Fibroblast of gingiva (primary cell): ENCODE measurements around the gene GNAI2.
A peak's percentile ranks its signal among the peaks of the same experiment; 100 is the strongest.
"Not testable (repeated sequence)": the region's sequence is repeated elsewhere in the genome, so short reads cannot be mapped to it uniquely, and the experiment has no call there.

Experiments used
- DNase-seq: peaks from one replicate; pipeline ENCODE4 v3.0.0-alpha.2; 2011; ENCODE audit warnings: low read depth

GNAI2 gene

GRCh38 chr3:50245251-50245745, 9.3 kb downstream of the GNAI2 start:
- no peak for DNase-seq

DNA sequence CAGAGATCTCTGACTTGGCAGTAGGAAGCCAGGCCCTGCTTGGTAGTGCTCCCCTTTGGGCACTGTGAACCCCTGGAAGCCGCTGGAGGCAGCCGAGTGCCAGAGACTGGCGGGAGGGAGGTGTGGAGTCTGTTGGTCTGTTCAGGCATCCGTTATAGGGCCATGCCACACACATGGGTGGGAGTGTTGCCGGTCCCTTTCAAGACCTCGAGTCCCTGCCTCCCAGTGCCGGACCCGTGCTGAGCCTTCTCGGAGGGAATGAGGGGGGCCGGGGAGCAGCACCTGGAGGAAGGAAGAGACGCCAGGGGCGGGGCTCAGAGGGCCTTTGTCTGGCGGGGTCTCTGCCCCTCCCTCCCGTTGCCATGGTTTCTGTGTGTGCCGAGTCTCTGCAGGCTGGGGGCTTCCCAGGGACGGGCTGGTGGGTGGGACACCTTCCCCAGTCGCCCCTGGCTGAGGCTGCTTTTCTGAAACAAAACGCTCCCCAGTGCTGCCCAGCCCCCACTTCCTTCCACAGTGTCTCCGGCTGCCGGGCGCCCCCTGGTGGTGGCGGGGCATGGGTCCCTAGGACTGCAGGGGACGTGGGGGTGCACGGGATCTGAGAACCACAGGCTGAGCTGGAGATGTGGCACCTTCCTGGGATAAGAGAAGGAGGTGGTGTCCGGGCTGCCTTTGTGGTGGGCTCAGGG, 10.0 kb downstream of the GNAI2 start:
- peak; percentile 75 for DNase-seq

DNA sequence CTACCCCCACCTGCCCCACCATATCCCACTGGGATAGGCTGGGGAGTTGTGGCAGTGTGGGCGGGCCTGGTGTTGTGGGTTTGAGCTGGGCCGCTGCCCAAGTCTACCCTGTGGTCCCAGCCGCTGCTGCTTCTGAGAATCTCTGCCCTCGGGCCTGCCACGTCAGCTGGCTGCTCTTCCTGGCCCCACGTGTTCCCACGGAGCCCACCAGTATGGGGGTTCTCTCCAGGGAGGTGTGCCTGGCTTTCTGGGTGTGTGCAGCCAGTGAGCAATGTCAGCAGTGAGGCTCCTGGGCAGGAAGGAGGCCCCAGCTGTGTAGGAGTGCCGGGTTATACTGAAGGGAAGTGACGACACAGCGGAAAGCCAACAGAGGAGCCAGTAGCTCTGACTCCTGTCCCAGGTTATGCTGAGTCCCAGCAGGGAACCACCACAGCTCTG, 10.5 kb downstream of the GNAI2 start:
- peak; percentile 70 for DNase-seq

DNA sequence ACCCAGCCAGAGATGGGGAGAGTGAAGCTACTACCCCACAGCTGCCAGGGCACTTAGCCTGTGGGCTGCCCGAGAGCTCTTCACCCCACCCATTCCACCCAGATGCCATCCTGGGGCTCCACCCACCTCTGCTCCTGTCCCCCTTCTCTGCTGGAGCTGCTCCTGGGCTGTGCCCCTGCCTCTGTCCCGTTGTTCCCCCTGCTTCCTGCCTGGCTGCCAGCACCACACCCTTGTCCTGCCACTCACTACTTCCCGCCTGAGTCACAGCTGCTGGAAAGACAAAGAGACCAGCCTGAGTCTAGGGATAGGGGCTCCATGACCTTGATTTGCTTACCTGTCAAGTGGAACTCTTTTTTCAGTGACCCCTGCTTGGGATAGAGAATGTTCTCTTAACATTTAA, 12.4 kb downstream of the GNAI2 start:
- DNase-seq = no peak

GRCh38 chr3:50249457-50249856, 13.5 kb downstream of the GNAI2 start:
- DNase-seq = no peak

DNA sequence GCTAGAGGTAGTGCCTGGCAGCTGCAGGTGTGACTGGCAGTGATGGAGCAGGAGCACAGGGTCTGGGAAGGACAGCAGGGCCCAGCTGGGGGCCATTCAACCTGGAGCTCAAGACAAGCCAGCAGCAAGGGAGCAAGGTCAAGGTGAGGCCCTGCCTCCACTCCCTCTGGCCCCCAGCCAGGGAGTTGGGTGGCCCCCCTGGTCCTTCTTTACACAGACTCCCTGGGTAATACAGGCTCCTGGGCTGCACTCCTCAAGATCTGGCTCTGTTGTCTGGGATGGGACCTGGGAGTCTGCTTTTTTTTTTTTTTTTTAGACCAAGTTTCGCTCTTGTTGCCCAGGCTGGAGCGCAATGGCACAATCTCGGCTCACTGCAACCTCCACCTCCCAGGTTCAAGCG, 14.5 kb downstream of the GNAI2 start:
- no peak for DNase-seq

GRCh38 chr3:50251220-50251619, 15.2 kb downstream of the GNAI2 start:
- peak; percentile 57 for DNase-seq

DNA sequence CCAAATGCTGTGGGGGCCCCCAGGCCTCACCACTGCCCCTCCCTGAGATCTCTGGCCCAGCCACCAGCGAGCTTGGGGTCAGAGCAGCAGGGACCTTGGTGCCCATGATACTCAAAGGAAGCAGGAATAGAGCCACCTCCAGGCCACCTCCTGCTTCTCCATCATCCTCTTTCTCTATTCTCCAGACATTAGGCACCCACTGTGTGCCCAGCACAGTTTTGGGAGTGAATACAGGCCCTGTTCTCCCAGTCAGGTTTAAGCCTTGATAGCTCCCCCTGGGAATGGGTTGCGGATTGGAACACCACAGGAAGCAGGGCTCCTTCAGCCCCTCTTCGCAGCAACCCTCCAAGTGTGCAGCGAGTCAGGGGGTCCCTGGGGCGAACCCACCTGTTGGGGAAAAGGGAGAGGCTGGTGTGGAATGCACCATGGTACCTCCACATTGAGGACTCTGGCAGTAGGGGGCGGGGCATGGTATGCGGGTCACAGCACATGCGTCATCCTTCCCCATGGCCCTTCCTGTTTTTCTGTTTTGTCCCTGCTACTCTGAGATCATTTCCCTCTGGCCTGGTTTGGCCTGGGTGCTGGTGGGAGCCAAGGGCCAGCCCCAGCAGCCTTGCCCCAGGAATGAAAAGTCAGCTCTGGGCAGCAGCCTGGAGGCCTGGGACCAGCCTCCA, 18.7 kb downstream of the GNAI2 start:
- DNase-seq = peak; percentile 28

GRCh38 chr3:50255251-50255615, 19.2 kb downstream of the GNAI2 start:
- DNase-seq = no peak

DNA sequence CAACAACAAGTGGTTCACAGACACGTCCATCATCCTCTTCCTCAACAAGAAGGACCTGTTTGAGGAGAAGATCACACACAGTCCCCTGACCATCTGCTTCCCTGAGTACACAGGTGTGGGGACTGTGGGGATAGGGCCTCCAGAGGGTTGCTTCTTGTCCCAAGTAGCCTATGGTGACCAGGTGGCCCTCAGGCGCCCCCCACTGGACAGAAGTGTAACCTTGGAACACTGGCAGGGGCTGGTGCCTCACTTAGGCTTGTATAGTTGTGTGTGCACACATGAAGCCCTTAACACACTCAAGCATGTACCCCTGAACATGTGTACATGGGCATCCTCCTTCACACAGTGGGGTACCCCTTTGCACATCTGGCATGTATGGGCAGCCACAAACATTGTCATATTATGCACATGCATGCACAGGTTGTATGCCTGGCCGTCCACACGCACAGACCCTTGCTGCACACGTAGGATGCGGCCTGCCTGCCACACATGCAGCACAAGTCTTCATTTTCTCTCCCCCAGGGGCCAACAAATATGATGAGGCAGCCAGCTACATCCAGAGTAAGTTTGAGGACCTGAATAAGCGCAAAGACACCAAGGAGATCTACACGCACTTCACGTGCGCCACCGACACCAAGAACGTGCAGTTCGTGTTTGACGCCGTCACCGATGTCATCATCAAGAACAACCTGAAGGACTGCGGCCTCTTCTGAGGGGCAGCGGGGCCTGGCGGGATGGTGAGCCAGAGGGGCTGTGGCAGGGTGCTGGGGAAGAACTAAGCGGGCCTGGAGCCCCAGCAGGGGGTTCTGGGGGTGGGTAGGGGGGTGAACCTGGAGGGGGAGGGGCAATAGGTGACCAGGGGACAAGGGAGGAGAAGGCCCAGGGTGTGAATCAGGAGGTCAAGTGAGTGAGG, 21.2 kb downstream of the GNAI2 start:
- DNase-seq = no peak

- no peak for DNase-seq
These were observed 22.2 kb downstream of the GNAI2 start for GRCh38 chr3:50258029-50258680.

DNA sequence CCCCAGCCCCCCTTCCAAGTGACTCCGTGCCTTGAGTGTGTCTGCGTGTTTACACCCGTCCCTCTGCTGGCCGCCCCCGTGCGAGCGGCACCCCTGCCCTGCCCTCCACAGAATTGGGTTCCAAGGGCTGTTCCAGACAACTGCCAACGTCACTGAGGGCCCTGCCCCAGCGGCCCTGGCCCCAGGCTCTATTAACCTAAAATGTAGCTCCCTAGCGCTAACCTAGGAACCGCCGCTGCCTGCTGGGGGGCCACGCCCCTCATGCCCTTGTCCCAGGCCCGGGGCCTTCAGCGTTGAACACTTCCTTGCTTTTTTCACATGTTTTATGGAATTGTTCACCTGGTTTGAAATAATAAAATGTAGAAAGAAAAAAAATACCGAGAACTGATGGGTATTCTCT, 23.0 kb downstream of the GNAI2 start:
- DNase-seq = no peak

DNA sequence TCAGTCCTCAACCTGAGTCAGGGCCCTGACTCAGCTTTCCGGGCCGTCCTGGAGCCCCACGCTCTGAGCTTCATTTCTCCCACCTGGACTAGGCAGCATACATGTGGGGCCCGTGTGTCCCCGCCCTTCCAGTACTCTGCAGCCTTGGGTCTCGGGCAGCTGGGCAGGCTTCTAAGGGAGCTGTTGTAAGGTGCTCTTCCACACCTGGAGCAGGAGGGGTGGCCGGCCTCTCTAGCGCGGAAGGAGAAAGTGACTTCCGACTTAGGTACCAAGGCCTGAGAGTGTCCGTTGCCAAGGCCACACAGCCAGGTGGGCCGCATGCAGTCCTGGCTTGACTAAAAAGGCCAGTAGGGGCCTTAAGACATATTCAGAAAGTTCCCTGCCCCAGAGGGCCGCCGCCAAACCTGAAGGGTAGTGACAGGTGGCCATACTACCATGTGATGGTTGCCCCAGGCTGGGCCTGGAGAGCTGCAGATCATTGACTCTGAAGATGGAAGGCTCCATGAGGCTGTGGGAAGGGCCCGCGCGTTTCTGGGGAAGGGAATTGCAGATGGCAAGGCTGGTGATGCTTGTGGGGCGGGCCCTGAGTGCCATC, 23.5 kb downstream of the GNAI2 start:
- no peak for DNase-seq

GRCh38 chr3:50260027-50260941, 24.3 kb downstream of the GNAI2 start:
- peak; percentile 88 for DNase-seq

DNA sequence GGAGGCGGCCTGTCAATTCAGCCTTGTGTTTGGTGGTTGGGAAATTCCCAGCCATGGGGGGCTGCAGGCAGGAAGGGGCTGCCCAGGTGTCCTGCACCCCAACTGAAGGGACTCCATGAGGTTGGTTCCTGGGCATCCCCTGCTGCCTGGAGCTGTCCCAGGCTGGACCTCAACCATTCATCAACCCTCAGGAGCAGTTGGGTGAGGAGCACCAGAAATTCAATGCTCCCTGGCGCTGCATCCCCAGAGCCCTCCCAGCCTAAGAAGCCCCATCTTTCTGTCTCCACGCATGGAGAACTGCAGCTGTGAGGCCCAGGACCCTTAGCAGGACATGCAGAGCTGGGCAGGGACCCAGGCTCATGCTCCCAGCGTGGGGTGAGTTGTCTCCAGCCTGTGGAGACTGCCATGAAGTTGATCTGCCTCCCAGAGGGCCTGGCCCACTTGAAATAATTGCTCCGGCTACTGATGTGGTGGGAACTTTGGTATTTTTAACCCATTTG, 25.0 kb downstream of the GNAI2 start:
- no peak for DNase-seq

DNA sequence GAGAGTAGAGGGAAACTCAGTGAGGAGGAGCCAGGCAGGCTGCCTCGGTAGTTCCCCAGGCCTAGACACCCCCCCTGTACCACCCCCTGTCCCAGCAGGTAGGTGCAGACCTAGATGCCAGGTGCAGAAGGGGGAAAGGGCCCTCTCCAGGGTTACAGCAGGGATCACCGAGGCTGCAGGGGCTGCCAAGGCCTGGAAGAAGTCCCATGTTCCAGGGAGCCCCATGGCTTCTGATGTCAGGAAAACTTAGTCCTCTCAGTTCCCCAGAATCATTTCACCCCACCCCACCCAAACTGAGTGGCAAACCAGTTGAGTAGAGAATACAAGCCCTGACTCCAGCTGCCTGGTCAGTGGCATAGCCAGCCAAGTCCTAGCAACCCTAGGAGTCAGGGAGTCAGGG, 25.5 kb downstream of the GNAI2 start:
- DNase-seq = no peak

GRCh38 chr3:50262200-50262599, 26.2 kb downstream of the GNAI2 start:
- DNase-seq = not testable (repeated sequence)

DNA sequence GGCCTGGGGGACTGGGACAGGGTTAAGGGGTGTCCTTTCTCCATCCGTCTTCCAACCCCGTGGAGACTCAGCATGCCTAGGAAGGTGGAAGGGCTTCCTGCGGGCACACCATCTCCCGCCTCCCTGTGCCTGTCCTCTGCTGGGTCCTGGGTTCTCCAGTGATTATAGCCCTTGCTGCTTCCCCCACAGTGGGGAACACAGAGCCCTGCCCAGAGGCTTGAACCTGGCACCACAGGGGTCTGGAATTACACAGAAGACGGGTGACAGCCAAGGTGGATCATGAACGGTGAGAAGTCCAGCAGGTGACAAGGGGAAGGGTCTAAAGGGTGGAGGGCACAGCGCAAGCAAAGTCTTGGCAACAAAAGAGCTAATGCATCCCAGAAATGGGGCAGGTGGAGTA, 26.8 kb downstream of the GNAI2 start:
- DNase-seq = no peak

- peak; percentile 36 for DNase-seq
These were observed 27.7 kb downstream of the GNAI2 start for GRCh38 chr3:50263478-50264382.
